ENCODE data around the gene CADM1. TPM values are rescaled to one million over a fixed set of nuclear protein-coding genes. Genes with fewer than 3 reads are reported as not detected.

CADM1 gene
- total RNA-seq, 1 experiment from 2014 or later = 0.79 TPM

DNA sequence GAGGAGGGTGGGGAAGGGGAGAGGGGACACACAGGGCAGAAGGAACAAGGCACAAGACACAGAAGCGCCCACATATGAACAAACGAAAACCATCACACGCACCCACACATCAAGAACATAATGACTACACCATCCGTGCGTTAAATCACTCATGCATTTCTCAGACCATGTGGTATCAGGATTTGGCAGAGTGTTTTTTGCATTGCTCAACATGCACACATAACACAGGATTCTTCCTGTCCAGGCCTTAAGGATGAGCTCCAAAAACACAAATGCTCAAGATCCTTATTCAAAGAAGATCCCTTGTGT lies 309.5 kb downstream of the CADM1 start (continued):
- TF ChIP-seq POLR2A (IDR thresholded peaks at IDR 0.05; ENCODE audit: borderline replicate concordance, extremely low read depth, insufficient read depth, insufficient read length) = no peak
- no peak for TF ChIP-seq ZFX (IDR thresholded peaks at IDR 0.05)
- no peak for TF ChIP-seq SP1 (IDR thresholded peaks at IDR 0.05; ENCODE audit: low read depth)

GRCh38 chr11:115193914-115194801 lies 310.1 kb downstream of the CADM1 start:
- intact Hi-C loops (cut with micrococcal nuclease) = no loop called here
- BruUV-seq (replicated peaks) = no TSS peak
- no peak for ATAC-seq

More at GRCh38 chr11:115193914-115194801, 310.1 kb downstream of the CADM1 start:
- Histone ChIP-seq H3K9me2 (ENCODE audit: insufficient read depth) (no peaks in the 10 kb centered on the region), H3K36me3 (ENCODE audit: control insufficient read depth in 1 of 2, insufficient read depth in 2 of 2, low read length in 2 of 2) (no peaks in the 10 kb centered on the region), H3K27me3 (ENCODE audit: insufficient read depth, low read length) (no peaks in the 10 kb centered on the region), H4K20me1 (ENCODE audit: insufficient read depth) (no peaks in the 10 kb centered on the region), H3K4me2 (ENCODE audit: low read length) (no peak overlapping the region), H3K79me2 (ENCODE audit: insufficient read depth, low read length) (no peaks in the 10 kb centered on the region), H3K27ac (ENCODE audit: low read depth, low read length) (no peak overlapping the region), H3K4me1 (ENCODE audit: control insufficient read depth in 1 of 2, insufficient read depth in 2 of 2, low read length in 2 of 2) (no peaks in the 10 kb centered on the region), H3K9me3 (ENCODE audit: control insufficient read depth in 1 of 2, insufficient read depth in 1 of 2, low read depth in 1 of 2, low read length in 2 of 2) (no peaks in the 10 kb centered on the region; a peak in 1 of 4 replicates), H3K9ac (ENCODE audit: low read length) (no peak overlapping the region), H2AFZ (ENCODE audit: low read depth, low read length, poor library complexity, severe bottlenecking) (no peak overlapping the region), H3K4me3 (replicated peaks in 1 of 2; ENCODE audit: low read depth in 1 of 2, low read length in 2 of 2) (no peak overlapping the region)
- RAD21 ChIA-PET (ENCODE audit: low non-redundant PET in 1 of 2, low total read pairs in 2 of 2, uncharacterized antibody in 2 of 2, unreplicated experiment in 2 of 2) = no interaction called here
- CTCF ChIA-PET = no interaction called here
- POLR2A ChIA-PET = no interaction called here
- no peak for DNase-seq (ENCODE audit: low read depth, low spot score)
- TF ChIP-seq CBX3 (IDR thresholded peaks at IDR 0.05; ENCODE audit: low read depth) = no peak
- TF ChIP-seq, protein P1, sequence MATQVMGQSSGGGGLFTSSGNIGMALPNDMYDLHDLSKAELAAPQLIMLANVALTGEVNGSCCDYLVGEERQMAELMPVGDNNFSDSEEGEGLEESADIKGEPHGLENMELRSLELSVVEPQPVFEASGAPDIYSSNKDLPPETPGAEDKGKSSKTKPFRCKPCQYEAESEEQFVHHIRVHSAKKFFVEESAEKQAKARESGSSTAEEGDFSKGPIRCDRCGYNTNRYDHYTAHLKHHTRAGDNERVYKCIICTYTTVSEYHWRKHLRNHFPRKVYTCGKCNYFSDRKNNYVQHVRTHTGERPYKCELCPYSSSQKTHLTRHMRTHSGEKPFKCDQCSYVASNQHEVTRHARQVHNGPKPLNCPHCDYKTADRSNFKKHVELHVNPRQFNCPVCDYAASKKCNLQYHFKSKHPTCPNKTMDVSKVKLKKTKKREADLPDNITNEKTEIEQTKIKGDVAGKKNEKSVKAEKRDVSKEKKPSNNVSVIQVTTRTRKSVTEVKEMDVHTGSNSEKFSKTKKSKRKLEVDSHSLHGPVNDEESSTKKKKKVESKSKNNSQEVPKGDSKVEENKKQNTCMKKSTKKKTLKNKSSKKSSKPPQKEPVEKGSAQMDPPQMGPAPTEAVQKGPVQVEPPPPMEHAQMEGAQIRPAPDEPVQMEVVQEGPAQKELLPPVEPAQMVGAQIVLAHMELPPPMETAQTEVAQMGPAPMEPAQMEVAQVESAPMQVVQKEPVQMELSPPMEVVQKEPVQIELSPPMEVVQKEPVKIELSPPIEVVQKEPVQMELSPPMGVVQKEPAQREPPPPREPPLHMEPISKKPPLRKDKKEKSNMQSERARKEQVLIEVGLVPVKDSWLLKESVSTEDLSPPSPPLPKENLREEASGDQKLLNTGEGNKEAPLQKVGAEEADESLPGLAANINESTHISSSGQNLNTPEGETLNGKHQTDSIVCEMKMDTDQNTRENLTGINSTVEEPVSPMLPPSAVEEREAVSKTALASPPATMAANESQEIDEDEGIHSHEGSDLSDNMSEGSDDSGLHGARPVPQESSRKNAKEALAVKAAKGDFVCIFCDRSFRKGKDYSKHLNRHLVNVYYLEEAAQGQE (IDR thresholded peaks at IDR 0.05; ENCODE audit: low read depth) = no peak
- TF ChIP-seq CTCF (IDR thresholded peaks at IDR 0.05 in 2 of 3, conservative IDR thresholded peaks at IDR 0.05 in 1 of 3; ENCODE audit: borderline replicate concordance in 1 of 3, insufficient read depth in 1 of 3, low read depth in 2 of 3, low read length in 2 of 3) = no peak
- TF ChIP-seq YY1 (IDR thresholded peaks at IDR 0.05; ENCODE audit: extremely low read depth, insufficient replicate concordance, low read depth, low read length) = no peak
- no peak for TF ChIP-seq SIN3A (IDR thresholded peaks at IDR 0.05; ENCODE audit: low read depth)
- TF ChIP-seq FOSL1 (IDR thresholded peaks at IDR 0.05; ENCODE audit: low read depth) = no peak

Data from HCT116 (cell line).